ENCODE results near the gene MOAP1. TPM values are rescaled to one million over a fixed set of nuclear protein-coding genes. Genes with fewer than 3 reads are reported as not detected.

The MOAP1 gene
- polyA plus RNA-seq, 1 experiment = 15.5 TPM

DNA sequence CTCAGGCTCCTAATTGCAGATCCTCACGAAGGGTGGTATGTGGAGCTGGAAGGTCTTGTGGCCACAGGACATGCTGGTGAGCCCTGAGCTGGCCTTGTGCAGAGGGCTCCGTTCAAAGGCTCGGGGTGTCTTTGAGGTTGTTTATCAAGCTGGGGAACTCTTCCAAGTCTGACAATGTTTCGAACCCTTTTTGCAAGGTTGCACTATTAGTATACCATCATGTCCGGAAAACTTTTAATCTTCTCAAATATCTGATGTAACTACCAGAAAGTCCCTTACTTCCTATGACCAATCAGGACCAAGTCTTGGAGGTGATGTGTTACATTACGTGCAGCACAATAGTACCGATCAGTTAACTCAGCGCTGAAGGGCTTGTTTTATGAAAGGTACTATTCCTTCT lies 43.9 kb upstream of the MOAP1 start:
- no peak for DNase-seq (ENCODE audit: low read depth)
- Histone ChIP-seq H3K27me3 (ENCODE audit: control insufficient read depth, insufficient read depth, low read length) (no peaks in the 10 kb centered on the region), H3K4me3 (ENCODE audit: low read depth, low read length) (no peak overlapping the region), H3K36me3 (ENCODE audit: control insufficient read depth, insufficient read depth, low read length) (no peaks in the 10 kb centered on the region; the same call in 1 of the 2 replicates)
- ChIA-PET CTCF (no interaction called here), POLR2A (no interaction called here)
- no peak for TF ChIP-seq CTCF (IDR thresholded peaks at IDR 0.05; ENCODE audit: insufficient read depth, low read depth, low read length)

DNA sequence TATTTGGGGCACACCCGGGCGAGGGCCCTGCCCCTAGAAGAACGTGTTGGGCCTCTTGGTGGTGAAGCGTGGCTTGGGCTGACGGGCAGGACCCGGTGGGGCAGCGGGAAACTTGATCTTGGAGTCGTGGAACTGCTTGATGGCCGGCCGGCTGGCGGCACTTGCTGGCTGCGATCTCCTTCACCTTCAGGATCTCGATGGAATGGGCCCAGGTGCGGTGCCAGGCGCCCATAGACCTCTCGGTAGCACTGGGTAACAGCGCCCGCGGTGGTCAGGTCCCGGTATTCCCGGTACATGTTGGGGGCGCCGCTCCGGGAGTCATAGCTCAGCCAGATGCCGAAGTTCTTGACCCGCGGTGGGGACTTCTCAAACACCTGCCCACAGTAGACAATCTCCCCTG lies 38.9 kb upstream of the MOAP1 start:
- CTCF ChIA-PET = no interaction called here
- Histone ChIP-seq H3K36me3 (ENCODE audit: control insufficient read depth, insufficient read depth, low read length) (peaks cover 3% of the 10 kb centered on the region), H3K4me3 (ENCODE audit: low read depth, low read length) (no peak overlapping the region), H3K27me3 (ENCODE audit: control insufficient read depth, insufficient read depth, low read length) (no peaks in the 10 kb centered on the region)
- TF ChIP-seq CTCF (IDR thresholded peaks at IDR 0.05; ENCODE audit: insufficient read depth, low read depth, low read length) = no peak
- POLR2A ChIA-PET = no interaction called here
- no peak for DNase-seq (ENCODE audit: low read depth)

GRCh38 chr14:93220509-93220908 lies 35.8 kb upstream of the MOAP1 start:
- POLR2A ChIA-PET = no interaction called here
- no peak for DNase-seq (ENCODE audit: low read depth)
- Histone ChIP-seq H3K27me3 (ENCODE audit: control insufficient read depth, insufficient read depth, low read length) (no peaks in the 10 kb centered on the region), H3K36me3 (ENCODE audit: control insufficient read depth, insufficient read depth, low read length) (peaks cover 5% of the 10 kb centered on the region), H3K4me3 (ENCODE audit: low read depth, low read length) (no peak overlapping the region)
- CTCF ChIA-PET = interaction anchor here (1.0 to 2.0 kb wide), 3 partner anchors 11 to 16 kb away, joined by 3 to 7 read pairs (median 3); partner anchors contain the start of genes GON7 and UBR7
- no peak for TF ChIP-seq CTCF (IDR thresholded peaks at IDR 0.05; ENCODE audit: insufficient read depth, low read depth, low read length)

DNA sequence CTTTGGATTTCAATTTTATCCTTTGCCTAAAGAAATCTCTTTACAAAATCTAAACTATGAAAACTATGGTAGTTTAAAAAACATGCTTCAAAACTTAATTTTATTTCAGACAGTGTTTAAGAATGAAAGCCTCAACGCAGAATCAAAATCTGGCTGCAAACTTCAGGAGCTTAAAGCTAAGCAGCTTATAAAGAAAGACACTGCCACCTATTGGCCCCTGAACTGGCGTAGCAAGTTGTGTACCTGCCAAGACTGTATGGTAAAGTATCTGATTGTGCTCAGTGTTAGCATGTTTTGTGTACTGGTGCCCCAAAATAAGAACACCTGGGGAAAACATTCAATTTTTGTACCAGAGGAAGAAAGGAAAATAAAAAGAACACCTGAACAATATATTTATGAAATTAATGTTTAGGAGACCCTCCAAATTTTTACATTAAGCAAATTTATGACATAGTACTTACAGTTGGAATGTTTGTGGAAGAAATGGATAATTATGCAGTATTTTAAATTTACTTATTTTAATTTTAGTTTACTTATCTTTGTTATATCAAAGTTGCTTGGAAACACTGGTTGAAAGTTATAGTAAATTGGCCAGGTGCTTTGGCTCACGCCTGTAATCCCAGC lies 34.5 kb upstream of the MOAP1 start:
- Histone ChIP-seq H3K27me3 (ENCODE audit: control insufficient read depth, insufficient read depth, low read length) (no peaks in the 10 kb centered on the region), H3K4me3 (ENCODE audit: low read depth, low read length) (no peak overlapping the region), H3K36me3 (ENCODE audit: control insufficient read depth, insufficient read depth, low read length) (peaks cover 5% of the 10 kb centered on the region)
- TF ChIP-seq CTCF (IDR thresholded peaks at IDR 0.05; ENCODE audit: insufficient read depth, low read depth, low read length) = peak; percentile 66
- POLR2A ChIA-PET = no interaction called here
- DNase-seq (ENCODE audit: low read depth) = peak; percentile 6
- CTCF ChIA-PET = interaction anchor here (0.7 to 1.0 kb wide), 3 partner anchors 10 to 40 kb away, joined by 3 to 6 read pairs (median 5); no protein-coding TSS in a partner anchor

DNA sequence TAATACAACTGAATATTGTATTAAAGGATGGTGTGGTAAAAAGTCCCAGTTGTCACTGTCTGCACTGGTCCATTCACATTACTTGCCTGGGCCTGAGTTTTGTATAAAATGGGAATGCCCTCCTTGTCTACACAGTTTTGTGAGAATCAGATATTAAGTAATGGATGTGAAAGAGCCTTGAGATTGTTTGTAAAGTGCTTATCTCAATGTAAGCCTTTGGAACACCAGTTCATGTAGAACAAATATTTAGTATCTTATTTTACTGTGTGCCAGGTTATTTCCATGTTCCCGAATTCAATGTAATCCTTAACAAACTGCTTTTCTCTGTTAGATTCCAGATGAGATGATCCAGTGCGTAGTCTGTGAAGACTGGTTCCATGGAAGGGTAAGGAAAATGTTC lies 29.9 kb upstream of the MOAP1 start:
- H3K4me3 ChIP-seq (ENCODE audit: low read depth, low read length) = no peak overlapping the region
- CTCF ChIA-PET = no interaction called here
- POLR2A ChIA-PET = no interaction called here
- no peaks in the 10 kb centered on the region for H3K27me3 ChIP-seq (ENCODE audit: control insufficient read depth, insufficient read depth, low read length)
- DNase-seq (ENCODE audit: low read depth) = no peak
- H3K36me3 ChIP-seq (ENCODE audit: control insufficient read depth, insufficient read depth, low read length) = peaks cover 3% of the 10 kb centered on the region
- TF ChIP-seq CTCF (IDR thresholded peaks at IDR 0.05; ENCODE audit: insufficient read depth, low read depth, low read length) = no peak

All from BJ (cell line).